Skeletal muscle satellite cell (primary cell): ENCODE results near the gene PUDP.

Experiments used
- H3K27me3 ChIP-seq: 2 replicates; pipeline ENCODE4 v1.7.0; 2013; ENCODE audit warnings: low read length; ENCODE audit not compliant: control insufficient read depth, insufficient read depth
- H3K36me3 ChIP-seq: 2 replicates; pipeline ENCODE4 v1.7.0; 2013; ENCODE audit warnings: mild to moderate bottlenecking, control low read depth, low read length; ENCODE audit not compliant: insufficient read depth
- H3K4me1 ChIP-seq: 2 replicates; pipeline ENCODE4 v1.7.0; 2013; ENCODE audit warnings: low read length; ENCODE audit not compliant: control insufficient read depth, insufficient read depth
- H3K4me2 ChIP-seq: 2 replicates; pipeline ENCODE4 v1.7.0; 2013; ENCODE audit warnings: mild to moderate bottlenecking, low read length
- H3K4me3 ChIP-seq: 2 replicates; pipeline ENCODE4 v1.7.0; 2013; ENCODE audit warnings: low read length
- H3K9ac ChIP-seq: 2 replicates; pipeline ENCODE4 v1.7.0; 2013; ENCODE audit warnings: mild to moderate bottlenecking, low read depth, low read length, moderate library complexity
- H3K9me3 ChIP-seq: replicated peaks from 2 replicates; pipeline ENCODE4 v1.7.0; 2013; ENCODE audit warnings: mild to moderate bottlenecking, control low read depth, low read length

PUDP gene

DNA sequence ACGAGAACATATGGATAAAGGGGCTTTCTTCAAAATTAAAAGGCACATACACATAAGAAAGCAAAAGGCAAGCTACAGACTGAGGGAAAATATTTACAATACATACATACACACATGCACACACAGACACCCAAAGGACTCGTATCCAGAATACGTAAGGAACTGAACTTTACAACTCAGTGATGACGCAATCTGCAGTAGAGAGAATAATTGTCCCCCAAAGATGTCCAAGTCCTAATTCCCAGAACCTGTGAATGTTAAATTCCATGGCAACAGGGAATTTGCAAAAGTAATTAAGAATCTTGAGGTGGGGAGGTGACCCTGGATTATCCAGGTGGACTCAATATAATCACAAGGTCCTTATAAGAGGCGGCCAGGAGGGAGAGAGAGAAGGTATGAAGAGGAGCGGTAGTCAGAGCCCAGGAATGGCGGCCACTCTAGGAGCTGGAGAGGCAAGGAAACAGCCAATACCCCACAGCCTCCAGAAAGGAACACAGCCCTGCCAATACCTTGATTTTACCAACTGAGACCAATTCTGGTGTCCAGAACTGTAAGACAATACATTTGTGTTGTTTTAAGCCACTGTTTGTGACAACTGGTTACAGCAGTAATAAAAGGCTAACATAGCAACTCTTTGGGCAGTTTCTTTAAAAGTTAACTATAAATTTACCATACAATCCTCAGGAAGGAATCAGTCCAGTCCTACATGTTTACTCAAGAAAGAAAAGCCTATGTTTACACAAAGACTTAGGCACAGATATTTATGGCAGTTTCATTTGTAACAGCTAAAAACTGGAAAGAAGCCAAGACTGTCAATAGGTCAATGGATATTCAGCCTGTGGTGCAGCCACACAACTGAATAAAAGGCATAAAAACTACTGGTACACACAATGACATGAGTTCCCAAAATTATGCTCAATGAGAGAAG is 27.7 kb downstream of the PUDP start:
- H3K36me3 ChIP-seq, result peaks cover 5% of the 10 kb centered on the region
- no peaks in the 10 kb centered on the region for H3K9me3 ChIP-seq
- no peaks in the 10 kb centered on the region for H3K27me3 ChIP-seq
- no peak overlapping the region for H3K9ac ChIP-seq
- peaks cover 21% of the 10 kb centered on the region for H3K4me1 ChIP-seq
- H3K4me2 ChIP-seq, result peak overlapping the region; percentile 43
- no peak overlapping the region for H3K4me3 ChIP-seq

GRCh38 chrX:7117587-7117986 is 30.4 kb downstream of the PUDP start:
- Histone ChIP-seq H3K36me3 (peaks cover 5% of the 10 kb centered on the region), H3K9ac (no peak overlapping the region), H3K4me2 (no peak overlapping the region), H3K4me3 (no peak overlapping the region), H3K4me1 (peaks cover 17% of the 10 kb centered on the region), H3K9me3 (no peaks in the 10 kb centered on the region), H3K27me3 (no peaks in the 10 kb centered on the region)

- H3K9ac ChIP-seq, result no peak overlapping the region
- peaks cover 13% of the 10 kb centered on the region for H3K4me1 ChIP-seq
- peaks cover 5% of the 10 kb centered on the region for H3K36me3 ChIP-seq
- no peaks in the 10 kb centered on the region for H3K9me3 ChIP-seq
- H3K27me3 ChIP-seq, result no peaks in the 10 kb centered on the region
- H3K4me3 ChIP-seq, result no peak overlapping the region
- H3K4me2 ChIP-seq, result no peak overlapping the region
Measured at GRCh38 chrX:7116081-7116480, 31.9 kb downstream of the PUDP start.

DNA sequence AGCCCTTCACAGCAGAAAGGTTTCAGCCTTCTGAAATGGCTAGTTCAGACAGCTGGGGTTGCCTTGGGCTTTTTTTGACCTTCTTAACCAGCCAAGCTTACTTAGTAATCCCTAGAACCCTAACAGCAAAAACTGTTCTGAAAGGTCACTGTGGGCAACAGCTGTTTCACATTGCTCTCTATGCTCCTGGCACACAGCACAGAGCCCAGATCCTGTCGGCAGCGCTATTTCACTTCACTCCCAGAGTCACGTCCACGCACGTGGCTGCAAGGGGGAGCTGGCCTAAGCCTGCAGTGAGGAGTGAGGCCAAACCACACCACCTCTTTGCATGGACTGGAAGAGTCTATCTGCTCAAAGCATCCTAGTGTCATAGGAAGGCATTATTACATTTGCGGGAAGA is 32.4 kb downstream of the PUDP start:
- Histone ChIP-seq H3K4me2 (no peak overlapping the region), H3K9ac (no peak overlapping the region), H3K4me3 (no peak overlapping the region), H3K27me3 (no peaks in the 10 kb centered on the region), H3K4me1 (peaks cover 13% of the 10 kb centered on the region), H3K9me3 (no peaks in the 10 kb centered on the region), H3K36me3 (peaks cover 5% of the 10 kb centered on the region)

DNA sequence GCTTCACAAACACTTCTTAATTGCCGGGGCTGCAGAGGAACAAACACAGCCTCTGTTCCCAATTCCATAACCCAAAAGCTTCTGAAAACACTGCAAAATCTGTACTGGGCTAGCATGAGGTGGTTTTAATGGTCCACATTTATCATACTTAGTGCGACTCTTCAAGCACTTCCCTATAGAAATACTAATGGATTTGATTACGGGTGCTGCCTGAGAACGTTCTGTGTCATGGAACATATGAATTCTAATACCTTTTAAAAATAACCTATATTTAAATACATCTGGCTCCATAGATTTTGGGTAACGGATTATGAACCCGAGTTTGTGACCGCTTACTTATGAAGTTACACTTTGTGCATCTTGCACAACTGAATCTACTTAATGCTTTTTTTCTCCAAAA is 35.9 kb downstream of the PUDP start:
- H3K27me3 ChIP-seq, result no peaks in the 10 kb centered on the region
- no peak overlapping the region for H3K4me2 ChIP-seq
- H3K36me3 ChIP-seq, result peaks cover 5% of the 10 kb centered on the region
- H3K4me3 ChIP-seq, result no peak overlapping the region
- H3K4me1 ChIP-seq, result peaks cover 25% of the 10 kb centered on the region
- no peak overlapping the region for H3K9ac ChIP-seq
- no peaks in the 10 kb centered on the region for H3K9me3 ChIP-seq

GRCh38 chrX:7111518-7111917 is 36.4 kb downstream of the PUDP start:
- Histone ChIP-seq H3K36me3 (no peaks in the 10 kb centered on the region), H3K4me3 (no peak overlapping the region), H3K4me1 (peaks cover 25% of the 10 kb centered on the region), H3K4me2 (no peak overlapping the region), H3K27me3 (no peaks in the 10 kb centered on the region), H3K9me3 (no peaks in the 10 kb centered on the region), H3K9ac (no peak overlapping the region)

DNA sequence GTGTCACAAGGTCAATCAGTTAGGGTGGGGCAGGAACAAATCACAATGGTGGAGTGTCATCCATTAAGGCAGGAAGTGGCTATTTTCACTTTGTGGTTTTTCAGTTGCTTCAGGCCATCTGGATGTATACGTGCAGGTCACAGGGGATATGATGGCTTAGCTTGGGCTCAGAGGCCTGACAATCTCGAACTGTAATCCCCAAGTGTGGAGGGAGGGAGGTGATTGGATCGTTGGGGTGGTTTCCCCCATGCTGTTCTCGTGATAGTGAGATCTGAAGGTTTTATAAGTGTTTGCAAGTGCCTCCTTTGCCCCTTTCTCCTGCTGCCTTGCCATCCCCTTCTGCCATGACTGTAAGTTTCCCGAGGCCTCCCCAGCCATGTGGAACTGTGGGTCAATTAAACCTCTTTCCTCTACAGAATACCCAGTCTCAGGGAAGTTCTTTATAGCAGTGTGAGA is 37.1 kb downstream of the PUDP start:
- no peaks in the 10 kb centered on the region for H3K9me3 ChIP-seq
- H3K4me1 ChIP-seq, result peaks cover 25% of the 10 kb centered on the region
- no peak overlapping the region for H3K4me3 ChIP-seq
- no peaks in the 10 kb centered on the region for H3K27me3 ChIP-seq
- H3K9ac ChIP-seq, result no peak overlapping the region
- H3K36me3 ChIP-seq, result no peaks in the 10 kb centered on the region
- no peak overlapping the region for H3K4me2 ChIP-seq

GRCh38 chrX:7109838-7110793 is 37.8 kb downstream of the PUDP start:
- Histone ChIP-seq H3K36me3 (no peaks in the 10 kb centered on the region), H3K4me2 (no peak overlapping the region), H3K4me3 (no peak overlapping the region), H3K9me3 (no peaks in the 10 kb centered on the region), H3K4me1 (peaks cover 25% of the 10 kb centered on the region), H3K27me3 (no peaks in the 10 kb centered on the region), H3K9ac (no peak overlapping the region)

DNA sequence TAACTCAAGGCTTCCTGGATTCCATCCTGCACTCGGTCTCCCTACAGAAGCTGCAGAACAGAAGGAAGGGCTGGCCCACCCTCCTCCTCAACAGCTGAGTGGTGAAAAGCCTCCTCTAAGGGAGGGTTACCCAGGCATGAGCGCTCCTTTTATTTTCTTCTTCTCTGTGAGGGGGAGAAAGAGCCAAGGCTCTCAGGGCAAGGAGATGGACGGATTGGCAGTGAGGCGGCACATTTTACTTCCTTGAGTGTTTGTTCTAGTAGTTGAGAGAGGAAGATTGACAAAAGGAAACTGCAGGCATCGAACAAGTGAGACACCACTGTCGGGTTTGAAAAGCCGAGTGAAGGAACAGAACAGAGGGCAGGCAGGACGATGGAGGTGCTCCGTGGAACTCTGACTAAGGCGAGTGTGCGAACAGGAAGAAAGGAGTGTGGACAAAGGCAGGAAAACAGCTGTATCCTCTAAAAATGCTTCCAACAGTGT is 38.9 kb downstream of the PUDP start:
- Histone ChIP-seq H3K4me3 (peak overlapping the region; percentile 57), H3K9ac (peak overlapping the region; percentile 41)

GRCh38 chrX:7108030-7108429 is 39.9 kb downstream of the PUDP start:
- Histone ChIP-seq H3K4me2 (no peak overlapping the region), H3K27me3 (no peaks in the 10 kb centered on the region), H3K9me3 (no peaks in the 10 kb centered on the region), H3K9ac (no peak overlapping the region), H3K36me3 (peaks cover 2% of the 10 kb centered on the region), H3K4me1 (peaks cover 25% of the 10 kb centered on the region), H3K4me3 (no peak overlapping the region)

More for the DNA sequence above, 38.9 kb downstream of the PUDP start:
- H3K4me2 ChIP-seq, result peak overlapping the region; percentile 73
- H3K27me3 ChIP-seq, result no peaks in the 10 kb centered on the region
- H3K4me1 ChIP-seq, result peaks cover 25% of the 10 kb centered on the region
- no peaks in the 10 kb centered on the region for H3K9me3 ChIP-seq
- no peaks in the 10 kb centered on the region for H3K36me3 ChIP-seq

- peaks cover 25% of the 10 kb centered on the region for H3K4me1 ChIP-seq
- H3K4me2 ChIP-seq, result no peak overlapping the region
- peaks cover 4% of the 10 kb centered on the region for H3K36me3 ChIP-seq
- no peaks in the 10 kb centered on the region for H3K27me3 ChIP-seq
- no peak overlapping the region for H3K9ac ChIP-seq
- H3K9me3 ChIP-seq, result no peaks in the 10 kb centered on the region
- H3K4me3 ChIP-seq, result no peak overlapping the region
Measured at GRCh38 chrX:7106649-7107048, 41.3 kb downstream of the PUDP start.
